Neural cell (in vitro differentiated cells): ENCODE measurements around the gene CD248. TPM values are rescaled to one million over a fixed set of nuclear protein-coding genes. Genes with fewer than 3 reads are reported as not detected.

Source experiments
- H2AFZ ChIP-seq: fragments of 200-600, 300-800 bp; sonication (generic), shearing (Covaris generic); 2 replicates; pipeline ENCODE4 v1.6.0; 2014; ENCODE audit warnings: low read depth, mild to moderate bottlenecking, antibody characterized with exemption, low read length, moderate library complexity
- H3F3A ChIP-seq: fragments of 200-600 bp; shearing (Covaris generic); 2 replicates; pipeline ENCODE4 v1.6.1; 2016; ENCODE audit warnings: mild to moderate bottlenecking, moderate library complexity, mixed read lengths, antibody characterized with exemption, low read length; ENCODE audit not compliant: insufficient read depth, poor library complexity, severe bottlenecking
- H3K27ac ChIP-seq: fragments of 200-600, 300-800 bp; sonication (generic), shearing (Covaris generic); 2 replicates; pipeline ENCODE4 v1.5.1; 2014; ENCODE audit warnings: mild to moderate bottlenecking, low read length, moderate library complexity
- H3K27me3 ChIP-seq: fragments of 300-800, 200-600 bp; sonication (generic), shearing (Covaris generic); 2 replicates; pipeline ENCODE4 v1.6.0; 2014; ENCODE audit warnings: mild to moderate bottlenecking, low read depth, low read length, moderate library complexity; ENCODE audit not compliant: insufficient read depth
- H3K36me3 ChIP-seq: fragments of 300-800, 200-600 bp; sonication (generic), shearing (Covaris generic); 2 replicates; pipeline ENCODE4 v1.5.1; 2014; ENCODE audit warnings: mild to moderate bottlenecking, antibody characterized with exemption, low read length, moderate library complexity; ENCODE audit not compliant: insufficient read depth
- H3K4me2 ChIP-seq: fragments of 300-800, 200-600 bp; sonication (generic), shearing (Covaris generic); 2 replicates; pipeline ENCODE4 v1.6.0; 2014; ENCODE audit warnings: mild to moderate bottlenecking, low read length
- H3K4me3 ChIP-seq: fragments of 300-800, 200-600 bp; sonication (generic), shearing (Covaris generic); 2 replicates; pipeline ENCODE4 v1.5.1; 2014; ENCODE audit warnings: mild to moderate bottlenecking, low read length, moderate library complexity
- H3K79me2 ChIP-seq: fragments of 200-600 bp; shearing (Covaris generic); replicated peaks from 2 replicates; pipeline ENCODE4 v1.6.0; 2014; ENCODE audit warnings: mild to moderate bottlenecking, low read length, moderate library complexity; ENCODE audit not compliant: insufficient read depth
- H3K9ac ChIP-seq: fragments of 300-800, 200-600 bp; sonication (generic), shearing (Covaris generic); 2 replicates; pipeline ENCODE4 v1.6.1; 2016; ENCODE audit warnings: mild to moderate bottlenecking, low read length, mixed read lengths
- H3K9me2 ChIP-seq: fragments of 200-600 bp; shearing (Covaris generic); 2 replicates; pipeline ENCODE4 v1.6.1; 2016; ENCODE audit warnings: mild to moderate bottlenecking, low read length, mixed read lengths; ENCODE audit not compliant: insufficient read depth
- H3K9me3 ChIP-seq: fragments of 200-600, 300-800 bp; sonication (generic), shearing (Covaris generic); 2 replicates; pipeline ENCODE4 v1.6.1; 2016; ENCODE audit warnings: mild to moderate bottlenecking, mixed run types, low read length, moderate library complexity, mixed read lengths
- H4K20me1 ChIP-seq: fragments of 200-600 bp; shearing (Covaris generic); 2 replicates; pipeline ENCODE4 v1.6.1; 2016; ENCODE audit warnings: mild to moderate bottlenecking, mixed run types; ENCODE audit not compliant: insufficient read depth
- EP300 ChIP-seq: fragments of 450-650 bp; conservative IDR thresholded peaks from 2 replicates; pipeline ENCODE4 v1.6.1; 2014; ENCODE audit warnings: antibody characterized with exemption, mild to moderate bottlenecking, moderate library complexity; ENCODE audit not compliant: poor library complexity, severe bottlenecking
- EZH2 ChIP-seq: fragments of 200-600, 300-800 bp; shearing (Covaris generic), sonication (generic); IDR thresholded peaks from 2 replicates; pipeline ENCODE4 v1.6.1; 2014; ENCODE audit warnings: antibody characterized with exemption, low read length, borderline replicate concordance, mild to moderate bottlenecking; ENCODE audit not compliant: insufficient read depth, poor library complexity, severe bottlenecking
- MXI1 ChIP-seq: fragments of 450-650 bp; conservative IDR thresholded peaks from 2 replicates; pipeline ENCODE4 v1.6.1; 2014; ENCODE audit warnings: antibody characterized with exemption, mild to moderate bottlenecking; ENCODE audit not compliant: poor library complexity, severe bottlenecking
- POLR2AphosphoS5 ChIP-seq: IDR thresholded peaks from 2 replicates; pipeline ENCODE4 v1.6.1; 2012
- RAD21 ChIP-seq: fragments of 450-650 bp; conservative IDR thresholded peaks from 2 replicates; pipeline ENCODE4 v1.6.1; 2014; ENCODE audit warnings: antibody characterized with exemption, mild to moderate bottlenecking, moderate library complexity
- SMC3 ChIP-seq: fragments of 450-650 bp; conservative IDR thresholded peaks from 2 replicates; pipeline ENCODE4 v1.6.1; 2014; ENCODE audit warnings: antibody characterized with exemption, mild to moderate bottlenecking, moderate library complexity; ENCODE audit not compliant: poor library complexity
- TAF1 ChIP-seq: IDR thresholded peaks from 2 replicates; pipeline ENCODE4 v1.6.1; 2012; ENCODE audit warnings: low read depth
- polyA plus RNA-seq: library from polyadenylated mRNA; depleted of rRNA; stranded (reverse); fragments of >200 nt; gene quantifications from 2 replicates; pipeline ENCODE4 v1.2.3, GENCODE V29; 2014
- TF ChIP-seq, protein P1 (sequence below): fragments of 450-650 bp; IDR thresholded peaks from 2 replicates; pipeline ENCODE4 v1.5.1; 2014; ENCODE audit warnings: antibody characterized with exemption, mild to moderate bottlenecking, moderate library complexity; ENCODE audit not compliant: poor library complexity, severe bottlenecking
- TF ChIP-seq, protein P2 (sequence below): IDR thresholded peaks from 2 replicates; pipeline ENCODE4 v1.6.1; 2012; ENCODE audit warnings: borderline replicate concordance

The CD248 gene
- polyA plus RNA-seq, 1 donor from 2014 or later: not detected

DNA sequence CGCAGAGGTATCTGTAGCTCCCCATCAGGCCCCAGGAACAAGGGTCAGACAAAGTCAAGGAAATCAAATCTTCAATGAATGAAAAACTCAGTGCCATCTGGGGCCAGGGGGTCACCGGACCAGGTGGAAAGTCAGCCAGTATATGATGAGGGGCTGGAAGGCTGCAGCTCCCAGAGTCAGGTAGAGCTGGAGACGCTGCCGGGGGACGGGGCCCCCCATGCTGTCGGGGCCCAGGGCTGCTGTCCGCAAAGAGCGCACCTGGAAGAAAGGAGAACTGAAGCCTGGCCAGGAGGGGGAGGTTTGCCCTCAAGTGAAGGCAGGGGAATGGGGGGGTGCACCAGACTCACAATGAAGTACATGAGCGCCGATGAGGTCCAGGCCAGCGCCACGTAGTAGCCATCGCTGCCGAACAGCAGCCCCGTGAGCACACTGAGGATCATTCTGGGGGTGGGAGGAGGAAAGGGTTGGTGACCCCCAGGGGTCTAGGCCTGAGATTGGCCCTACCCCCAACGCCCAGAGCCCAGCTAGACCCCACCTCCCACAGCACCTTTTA is 32.2 kb downstream of the CD248 start:
- TF ChIP-seq POLR2AphosphoS5 (no peak), EZH2 (no peak), TAF1 (no peak), SMC3 (no peak), RAD21 (no peak), MXI1 (no peak), EP300 (no peak)
- TF ChIP-seq, protein P1, sequence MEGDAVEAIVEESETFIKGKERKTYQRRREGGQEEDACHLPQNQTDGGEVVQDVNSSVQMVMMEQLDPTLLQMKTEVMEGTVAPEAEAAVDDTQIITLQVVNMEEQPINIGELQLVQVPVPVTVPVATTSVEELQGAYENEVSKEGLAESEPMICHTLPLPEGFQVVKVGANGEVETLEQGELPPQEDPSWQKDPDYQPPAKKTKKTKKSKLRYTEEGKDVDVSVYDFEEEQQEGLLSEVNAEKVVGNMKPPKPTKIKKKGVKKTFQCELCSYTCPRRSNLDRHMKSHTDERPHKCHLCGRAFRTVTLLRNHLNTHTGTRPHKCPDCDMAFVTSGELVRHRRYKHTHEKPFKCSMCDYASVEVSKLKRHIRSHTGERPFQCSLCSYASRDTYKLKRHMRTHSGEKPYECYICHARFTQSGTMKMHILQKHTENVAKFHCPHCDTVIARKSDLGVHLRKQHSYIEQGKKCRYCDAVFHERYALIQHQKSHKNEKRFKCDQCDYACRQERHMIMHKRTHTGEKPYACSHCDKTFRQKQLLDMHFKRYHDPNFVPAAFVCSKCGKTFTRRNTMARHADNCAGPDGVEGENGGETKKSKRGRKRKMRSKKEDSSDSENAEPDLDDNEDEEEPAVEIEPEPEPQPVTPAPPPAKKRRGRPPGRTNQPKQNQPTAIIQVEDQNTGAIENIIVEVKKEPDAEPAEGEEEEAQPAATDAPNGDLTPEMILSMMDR: no peak
- TF ChIP-seq, protein P2, sequence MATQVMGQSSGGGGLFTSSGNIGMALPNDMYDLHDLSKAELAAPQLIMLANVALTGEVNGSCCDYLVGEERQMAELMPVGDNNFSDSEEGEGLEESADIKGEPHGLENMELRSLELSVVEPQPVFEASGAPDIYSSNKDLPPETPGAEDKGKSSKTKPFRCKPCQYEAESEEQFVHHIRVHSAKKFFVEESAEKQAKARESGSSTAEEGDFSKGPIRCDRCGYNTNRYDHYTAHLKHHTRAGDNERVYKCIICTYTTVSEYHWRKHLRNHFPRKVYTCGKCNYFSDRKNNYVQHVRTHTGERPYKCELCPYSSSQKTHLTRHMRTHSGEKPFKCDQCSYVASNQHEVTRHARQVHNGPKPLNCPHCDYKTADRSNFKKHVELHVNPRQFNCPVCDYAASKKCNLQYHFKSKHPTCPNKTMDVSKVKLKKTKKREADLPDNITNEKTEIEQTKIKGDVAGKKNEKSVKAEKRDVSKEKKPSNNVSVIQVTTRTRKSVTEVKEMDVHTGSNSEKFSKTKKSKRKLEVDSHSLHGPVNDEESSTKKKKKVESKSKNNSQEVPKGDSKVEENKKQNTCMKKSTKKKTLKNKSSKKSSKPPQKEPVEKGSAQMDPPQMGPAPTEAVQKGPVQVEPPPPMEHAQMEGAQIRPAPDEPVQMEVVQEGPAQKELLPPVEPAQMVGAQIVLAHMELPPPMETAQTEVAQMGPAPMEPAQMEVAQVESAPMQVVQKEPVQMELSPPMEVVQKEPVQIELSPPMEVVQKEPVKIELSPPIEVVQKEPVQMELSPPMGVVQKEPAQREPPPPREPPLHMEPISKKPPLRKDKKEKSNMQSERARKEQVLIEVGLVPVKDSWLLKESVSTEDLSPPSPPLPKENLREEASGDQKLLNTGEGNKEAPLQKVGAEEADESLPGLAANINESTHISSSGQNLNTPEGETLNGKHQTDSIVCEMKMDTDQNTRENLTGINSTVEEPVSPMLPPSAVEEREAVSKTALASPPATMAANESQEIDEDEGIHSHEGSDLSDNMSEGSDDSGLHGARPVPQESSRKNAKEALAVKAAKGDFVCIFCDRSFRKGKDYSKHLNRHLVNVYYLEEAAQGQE: no peak
- Histone ChIP-seq H3K4me2 (no peak overlapping the region), H3K9ac (no peak overlapping the region), H3K9me2 (no peaks in the 10 kb centered on the region), H4K20me1 (peaks cover 8% of the 10 kb centered on the region), H3K79me2 (peaks cover 56% of the 10 kb centered on the region), H3K9me3 (no peaks in the 10 kb centered on the region), H3K27ac (no peak overlapping the region), H2AFZ (no peak overlapping the region), H3K4me3 (no peak overlapping the region), H3K36me3 (no peaks in the 10 kb centered on the region), H3K27me3 (no peaks in the 10 kb centered on the region), H3F3A (no peaks in the 10 kb centered on the region)

DNA sequence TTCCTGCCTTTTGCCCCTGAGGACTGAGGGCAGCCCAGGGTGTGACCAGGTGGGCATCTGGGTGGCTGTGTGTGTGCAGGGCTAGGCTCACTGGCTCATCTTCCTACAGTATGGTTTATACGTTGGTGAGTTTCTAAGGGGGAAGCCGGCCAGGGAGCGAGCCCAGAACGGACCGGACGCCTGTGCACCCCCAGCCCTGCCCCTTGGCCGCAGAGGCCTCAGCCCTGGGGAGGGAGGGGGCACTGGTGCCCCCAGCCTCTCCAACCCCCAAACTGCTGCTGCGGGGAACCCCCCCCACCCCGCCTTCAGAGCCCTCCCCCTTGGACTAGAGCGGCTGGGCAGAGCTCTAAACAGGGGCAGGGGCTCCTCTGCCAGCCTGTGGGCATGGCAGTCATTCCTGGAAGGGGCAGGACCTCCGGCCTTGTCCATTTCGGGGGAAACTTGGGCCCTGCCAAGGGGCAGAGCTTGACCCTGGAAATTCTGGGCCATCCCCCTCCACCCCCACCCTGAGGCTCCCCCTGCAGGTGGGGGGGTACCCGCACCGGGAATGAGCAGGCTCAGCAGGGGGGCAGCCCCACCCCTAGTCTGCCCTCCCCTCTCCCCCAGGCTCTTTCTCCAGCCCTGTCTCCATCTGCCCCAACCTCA is 33.3 kb downstream of the CD248 start:
- Histone ChIP-seq H3K27ac (peak overlapping the region; percentile 98), H3K4me2 (peak overlapping the region; percentile 66)

More for the DNA sequence above, 33.3 kb downstream of the CD248 start:
- no peaks in the 10 kb centered on the region for H3K9me2 ChIP-seq
- H3K36me3 ChIP-seq: no peaks in the 10 kb centered on the region
- H3K9me3 ChIP-seq: no peaks in the 10 kb centered on the region
- no peak overlapping the region for H2AFZ ChIP-seq
- no peaks in the 10 kb centered on the region for H3K27me3 ChIP-seq
- peak overlapping the region; percentile 76 for H3K4me3 ChIP-seq
- peak overlapping the region; percentile 78 for H3K9ac ChIP-seq
- peaks cover 8% of the 10 kb centered on the region for H4K20me1 ChIP-seq
- peaks cover 4% of the 10 kb centered on the region for H3F3A ChIP-seq
- peaks cover 65% of the 10 kb centered on the region for H3K79me2 ChIP-seq
- TF ChIP-seq RAD21 (no peak), SMC3 (no peak), TAF1 (no peak), EZH2 (no peak), MXI1 (no peak), EP300 (no peak), POLR2AphosphoS5 (no peak)
- TF ChIP-seq, protein P1: no peak
- TF ChIP-seq, protein P2: no peak
